ENCODE measurements around the gene RTF1.

RTF1 gene

GRCh38 chr15:41492597-41493204 lies 75.8 kb downstream of the RTF1 start:
- no peak for DNase-seq (ENCODE audit: low read depth)
- peak overlapping the region; percentile 52 for H3K4me3 ChIP-seq (ENCODE audit: low read depth, low read length)
- no peak for TF ChIP-seq CTCF (IDR thresholded peaks at IDR 0.05; ENCODE audit: low read depth, low read length, missing control alignments)
- in situ Hi-C loops (cut with HindIII; ENCODE audit: low sequenced_read_pairs): no loop called here

- in situ Hi-C loops (cut with HindIII; ENCODE audit: low sequenced_read_pairs): no loop called here
- H3K4me3 ChIP-seq (ENCODE audit: low read depth, low read length): peak within 1 kb of the TSS; percentile 52
- no peak for TF ChIP-seq CTCF (IDR thresholded peaks at IDR 0.05; ENCODE audit: low read depth, low read length, missing control alignments)
- DNase-seq (ENCODE audit: low read depth): no peak
Measured at GRCh38 chr15:41493205-41493901, 76.5 kb downstream of the RTF1 start, which contains the start of gene ITPKA. TSS of gene ITPKA (plus strand) at chr15:41493874. CDS start at chr15:41493928, 54 bp downstream.

GRCh38 chr15:41493902-41494189 lies 77.0 kb downstream of the RTF1 start:
- in situ Hi-C loops (cut with HindIII; ENCODE audit: low sequenced_read_pairs): no loop called here
- H3K4me3 ChIP-seq (ENCODE audit: low read depth, low read length): peak overlapping the region; percentile 52

GRCh38 chr15:41494190-41494921 lies 77.5 kb downstream of the RTF1 start:
- TF ChIP-seq CTCF (IDR thresholded peaks at IDR 0.05; ENCODE audit: low read depth, low read length, missing control alignments): no peak
- DNase-seq (ENCODE audit: low read depth): no peak
- H3K4me3 ChIP-seq (ENCODE audit: low read depth, low read length): peak overlapping the region; percentile 19
- in situ Hi-C loops (cut with HindIII; ENCODE audit: low sequenced_read_pairs): no loop called here

More at GRCh38 chr15:41493902-41494189, 77.0 kb downstream of the RTF1 start:
- no peak for TF ChIP-seq CTCF (IDR thresholded peaks at IDR 0.05; ENCODE audit: low read depth, low read length, missing control alignments)
- DNase-seq (ENCODE audit: low read depth): no peak

GRCh38 chr15:41494922-41495735 lies 78.2 kb downstream of the RTF1 start:
- H3K4me3 ChIP-seq (ENCODE audit: low read depth, low read length): no peak overlapping the region
- in situ Hi-C loops (cut with HindIII; ENCODE audit: low sequenced_read_pairs): no loop called here
- no peak for DNase-seq (ENCODE audit: low read depth)
- TF ChIP-seq CTCF (IDR thresholded peaks at IDR 0.05; ENCODE audit: low read depth, low read length, missing control alignments): no peak

Measured in astrocyte of the cerebellum (primary cell).